Kidney glomerular epithelial cell (primary cell): ENCODE measurements around the gene SLC44A2.
"Not testable (repeated sequence)": the region's sequence is repeated elsewhere in the genome, so short reads cannot be mapped to it uniquely, and the experiment has no call there.

Experiments
- DNase-seq: peaks from one replicate; lab custom pipeline; 2025; lab: John Stamatoyannopoulos, UW

SLC44A2 gene

DNA sequence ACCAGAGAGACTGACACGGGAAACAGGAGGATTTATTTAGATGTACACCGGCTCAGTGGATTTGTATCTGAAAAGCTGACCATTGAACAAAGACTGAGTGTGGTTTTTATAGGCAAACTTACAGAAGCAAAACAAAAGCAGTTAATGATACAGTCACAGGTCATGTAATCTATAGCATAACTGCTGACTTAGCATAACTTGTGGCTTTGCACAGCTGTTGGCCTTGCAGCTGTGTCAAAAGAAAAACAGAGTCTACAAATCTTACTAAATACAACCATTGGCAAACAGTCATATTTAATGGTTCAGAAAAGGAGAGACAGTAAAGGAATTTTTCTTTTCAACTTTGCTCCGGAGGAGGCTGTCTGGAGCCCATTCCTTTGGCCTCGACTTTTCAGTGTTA, 26.5 kb downstream of the SLC44A2 start:
- no peak for DNase-seq

- DNase-seq = no peak
These were observed 28.1 kb downstream of the SLC44A2 start for GRCh38 chr19:10653482-10653731.

- peak; percentile 98 for DNase-seq
These were observed 28.6 kb downstream of the SLC44A2 start, which contains the start of gene ILF3 for GRCh38 chr19:10653732-10654609. Gene ILF3, plus strand, starts transcription at chr19:10654346. Its CDS starts 16,260 bp downstream, at chr19:10670606.

DNA sequence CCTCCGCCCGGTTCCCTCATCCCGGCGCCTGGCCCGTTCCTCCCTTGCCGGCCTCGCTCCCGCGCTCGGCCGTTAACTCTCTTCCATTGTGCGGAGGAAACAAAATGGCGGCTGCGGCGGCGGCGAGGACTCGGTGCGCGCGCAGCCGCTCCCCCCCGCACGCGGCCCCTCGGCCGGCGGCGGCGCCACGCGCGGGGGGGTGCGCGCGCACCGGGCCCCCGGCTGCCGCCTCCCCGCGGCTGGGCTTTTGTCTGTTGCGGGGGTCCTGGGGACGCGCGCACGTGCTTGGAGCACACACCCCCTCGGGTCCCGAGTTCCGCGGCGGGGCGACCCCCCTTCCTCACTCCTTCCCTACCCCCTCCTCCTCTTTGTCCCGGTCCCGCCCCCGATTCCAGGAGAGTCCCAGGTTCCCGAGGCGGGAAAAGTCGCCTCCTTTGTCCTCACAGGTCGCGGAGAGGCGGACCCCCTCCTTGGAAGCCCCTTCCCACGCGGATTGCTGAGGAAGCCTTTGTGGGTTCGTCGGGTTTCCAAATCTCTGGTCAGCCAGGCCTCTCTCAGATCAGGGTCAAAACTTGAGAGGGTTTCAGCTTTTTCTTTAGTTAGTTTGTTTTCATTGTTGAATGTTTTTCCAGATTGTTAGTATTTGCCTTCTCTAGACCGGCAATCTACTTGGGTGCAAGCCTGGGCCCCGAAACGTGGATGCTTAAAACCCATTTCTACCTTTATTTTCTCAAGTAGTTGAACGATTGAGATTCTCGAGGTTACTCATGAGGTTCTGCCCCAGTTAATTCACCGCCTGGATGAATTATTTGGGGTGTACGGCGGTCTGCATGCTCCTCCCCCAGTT, 29.5 kb downstream of the SLC44A2 start:
- DNase-seq = no peak

GRCh38 chr19:10655457-10656312, 30.3 kb downstream of the SLC44A2 start:
- peak; percentile 61 for DNase-seq

- no peak for DNase-seq
These were observed 35.0 kb downstream of the SLC44A2 start for GRCh38 chr19:10660346-10660745.

GRCh38 chr19:10661946-10662345, 36.6 kb downstream of the SLC44A2 start:
- no peak for DNase-seq

DNA sequence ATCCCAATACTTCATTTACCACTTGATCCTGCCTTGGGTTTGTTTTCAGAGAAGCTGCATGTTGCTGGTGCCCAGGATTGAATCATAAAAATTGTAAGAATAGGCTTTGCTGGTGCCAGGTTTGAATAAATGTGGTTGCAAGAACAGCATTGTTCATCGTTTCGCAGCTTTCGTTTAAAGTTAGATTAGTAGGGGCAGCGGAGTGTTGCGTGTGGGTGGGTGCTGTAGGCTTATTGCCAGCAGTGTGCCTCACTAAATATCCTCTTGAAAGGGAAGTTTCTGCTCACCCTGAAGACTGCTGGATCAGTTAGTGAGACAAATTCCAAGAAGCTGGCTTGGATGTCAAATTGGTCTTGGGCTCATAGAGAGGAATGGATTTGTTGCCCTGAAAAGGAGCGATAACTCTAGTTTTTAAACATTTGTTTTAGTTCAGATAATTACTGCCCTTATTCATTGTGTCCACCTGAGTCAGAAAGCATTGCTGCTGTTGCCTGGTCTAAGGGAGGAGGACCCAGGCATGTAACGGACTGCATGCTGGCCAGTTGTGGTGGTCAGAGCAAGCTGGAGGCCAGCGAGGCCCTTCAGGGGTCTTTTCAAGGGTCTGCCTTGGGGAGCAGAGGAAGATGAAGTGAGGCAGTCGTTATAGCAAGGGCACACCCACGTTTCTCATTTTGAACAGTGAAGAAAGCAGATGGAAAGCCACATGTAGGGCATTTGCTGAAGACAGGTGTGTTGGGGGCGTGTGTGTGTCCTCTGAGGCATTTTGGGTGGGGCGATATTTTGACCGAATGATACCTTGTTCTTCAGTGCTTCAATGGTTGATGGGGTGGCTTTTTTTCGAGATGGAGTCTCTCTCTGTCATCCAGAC, 37.3 kb downstream of the SLC44A2 start:
- peak; percentile 75 for DNase-seq

- not testable (repeated sequence) for DNase-seq
These were observed 37.9 kb downstream of the SLC44A2 start for GRCh38 chr19:10663252-10663563.

DNA sequence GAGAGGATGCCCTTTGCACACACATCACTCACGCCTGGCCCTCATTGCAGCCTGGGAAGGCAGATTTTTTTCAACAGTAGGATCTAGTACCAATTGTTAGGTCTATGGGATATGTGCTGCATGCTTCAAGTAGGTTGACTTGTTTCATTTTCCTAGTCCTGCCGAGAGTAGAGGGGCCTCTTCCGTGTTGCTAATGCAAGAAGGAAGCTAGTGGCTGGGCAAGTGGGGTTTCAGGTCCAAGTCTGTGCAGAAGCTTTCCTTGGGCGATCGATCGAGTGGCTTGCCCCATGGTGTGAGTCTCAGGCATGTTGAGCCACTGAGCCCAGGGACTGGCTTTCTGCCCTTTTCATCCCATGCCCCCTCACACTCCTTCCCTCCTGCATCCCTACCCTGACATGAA, 42.5 kb downstream of the SLC44A2 start:
- no peak for DNase-seq

DNA sequence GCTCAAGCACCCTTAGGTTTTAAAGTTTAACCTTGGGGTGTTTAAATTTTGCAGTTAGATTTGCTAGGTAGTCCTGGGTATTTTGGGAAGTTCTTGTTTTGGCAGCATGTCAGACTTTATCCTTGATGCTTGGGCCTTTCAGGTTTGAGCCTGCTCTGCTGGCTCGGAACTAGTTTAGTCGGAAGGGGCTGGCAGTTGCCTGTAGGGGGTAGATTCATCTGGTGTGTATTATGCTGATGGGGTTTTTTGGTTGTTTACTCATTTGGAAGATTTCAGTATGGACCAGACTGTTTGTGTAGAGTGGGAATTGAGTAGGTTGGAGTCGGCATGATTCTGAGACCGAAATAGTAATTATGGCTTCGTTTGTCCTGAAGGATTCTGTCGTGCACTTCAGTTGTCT, 43.9 kb downstream of the SLC44A2 start:
- no peak for DNase-seq

DNA sequence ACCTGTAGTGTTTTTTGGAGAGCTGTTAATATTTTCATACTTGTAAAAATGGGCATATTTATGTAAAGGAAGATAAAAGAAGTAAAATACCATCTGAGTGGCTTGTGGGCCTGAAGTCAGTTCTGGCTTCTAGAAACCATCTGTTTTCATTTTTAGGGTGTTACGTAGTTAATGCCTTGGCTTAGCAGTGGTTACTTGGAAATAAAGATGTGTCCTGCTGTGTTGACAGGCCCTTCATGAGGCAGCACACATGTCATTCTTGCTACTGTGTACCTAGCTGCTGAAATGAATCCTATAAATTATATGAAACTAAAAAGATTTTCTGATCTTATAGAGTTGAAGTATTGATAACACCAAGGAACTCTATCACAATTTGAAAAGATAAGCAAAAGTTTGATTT, 44.8 kb downstream of the SLC44A2 start:
- DNase-seq = no peak

GRCh38 chr19:10670876-10671804, 45.8 kb downstream of the SLC44A2 start:
- DNase-seq = no peak

DNA sequence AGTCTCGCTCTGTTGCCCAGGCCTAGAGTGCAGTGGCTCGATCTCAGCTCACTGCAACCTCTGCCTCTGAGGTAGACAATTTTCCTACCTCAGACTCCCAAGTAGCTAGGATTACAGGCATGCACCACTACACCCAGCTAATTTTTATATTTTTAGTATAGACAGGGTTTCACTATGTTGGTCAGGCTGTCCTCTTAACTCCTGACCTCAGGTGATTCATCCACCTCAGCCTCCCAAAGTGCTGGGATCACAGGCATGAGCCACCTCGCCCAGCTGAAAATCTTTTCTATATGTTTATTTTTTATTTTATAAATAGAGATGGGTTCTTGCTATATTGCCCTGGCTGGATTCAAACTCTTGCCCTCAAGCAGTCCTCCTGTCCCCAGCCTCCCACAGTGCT, 46.6 kb downstream of the SLC44A2 start:
- not testable (repeated sequence) for DNase-seq

- not testable (repeated sequence) for DNase-seq
These were observed 49.9 kb downstream of the SLC44A2 start for GRCh38 chr19:10675214-10675613.

- DNase-seq = no peak
These were observed 52.4 kb downstream of the SLC44A2 start for GRCh38 chr19:10677751-10678150.

GRCh38 chr19:10678813-10679212, 53.5 kb downstream of the SLC44A2 start:
- DNase-seq = no peak

GRCh38 chr19:10679743-10680142, 54.4 kb downstream of the SLC44A2 start:
- DNase-seq = no peak

- DNase-seq = no peak
These were observed 55.3 kb downstream of the SLC44A2 start for GRCh38 chr19:10680545-10681135.

DNA sequence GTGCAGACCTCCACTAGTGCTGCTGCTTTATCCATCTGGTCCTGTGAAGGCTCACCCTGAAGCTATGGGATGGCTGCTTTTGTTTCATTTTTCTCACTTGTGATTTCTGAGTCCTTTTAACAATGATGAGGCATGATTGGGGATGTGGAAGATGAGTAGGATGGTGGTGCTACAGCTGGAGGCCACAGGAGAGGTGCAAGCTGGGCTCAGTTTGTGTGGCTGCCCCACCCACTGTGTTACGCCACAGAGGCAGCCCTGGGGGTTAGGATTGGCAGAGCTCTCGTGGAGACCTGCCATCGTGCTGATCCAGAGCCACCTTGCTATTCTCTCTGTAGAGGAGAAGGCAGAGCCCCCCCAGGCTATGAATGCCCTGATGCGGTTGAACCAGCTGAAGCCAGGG, 56.3 kb downstream of the SLC44A2 start:
- no peak for DNase-seq
